CD1c-positive myeloid dendritic cell (primary cell): ENCODE results near the gene TSKU.
"Not testable (repeated sequence)": the region's sequence is repeated elsewhere in the genome, so short reads cannot be mapped to it uniquely, and the experiment has no call there.

ENCODE experiments used
- DNase-seq: peaks from one replicate; pipeline ENCODE4 v3.0.0-alpha.2; 2016; ENCODE audit errors: extremely low spot score

TSKU gene

GRCh38 chr11:76788661-76789442 lies 5.7 kb downstream of the TSKU start:
- DNase-seq, result no peak

GRCh38 chr11:76789443-76789719 lies 6.2 kb downstream of the TSKU start:
- no peak for DNase-seq

GRCh38 chr11:76790251-76790650 lies 7.1 kb downstream of the TSKU start:
- no peak for DNase-seq

GRCh38 chr11:76791002-76791770 lies 8.0 kb downstream of the TSKU start:
- DNase-seq, result not testable (repeated sequence)

- DNase-seq, result peak; percentile 40
Measured at GRCh38 chr11:76791861-76792260, 8.7 kb downstream of the TSKU start.

GRCh38 chr11:76792505-76793264 lies 9.5 kb downstream of the TSKU start:
- DNase-seq, result no peak

GRCh38 chr11:76793391-76794291 lies 10.5 kb downstream of the TSKU start:
- DNase-seq, result no peak

GRCh38 chr11:76794371-76795289 lies 11.5 kb downstream of the TSKU start:
- no peak for DNase-seq

GRCh38 chr11:76795290-76795935 lies 12.3 kb downstream of the TSKU start:
- DNase-seq, result no peak

GRCh38 chr11:76795936-76796441 lies 12.8 kb downstream of the TSKU start:
- DNase-seq, result no peak

- DNase-seq, result no peak
Measured at GRCh38 chr11:76796511-76797198, 13.5 kb downstream of the TSKU start.

GRCh38 chr11:76797341-76798201 lies 14.4 kb downstream of the TSKU start:
- DNase-seq, result no peak

- DNase-seq, result no peak
Measured at GRCh38 chr11:76798202-76798581, 15.0 kb downstream of the TSKU start.

GRCh38 chr11:76798671-76799065 lies 15.5 kb downstream of the TSKU start:
- no peak for DNase-seq

GRCh38 chr11:76799066-76799804 lies 16.1 kb downstream of the TSKU start:
- DNase-seq, result peak; percentile 94

- no peak for DNase-seq
Measured at GRCh38 chr11:76800466-76801200, 17.5 kb downstream of the TSKU start.

- DNase-seq, result no peak
Measured at GRCh38 chr11:76801225-76801624, 18.1 kb downstream of the TSKU start.
